ENCODE measurements around the gene NECTIN1.

Gene NECTIN1

DNA sequence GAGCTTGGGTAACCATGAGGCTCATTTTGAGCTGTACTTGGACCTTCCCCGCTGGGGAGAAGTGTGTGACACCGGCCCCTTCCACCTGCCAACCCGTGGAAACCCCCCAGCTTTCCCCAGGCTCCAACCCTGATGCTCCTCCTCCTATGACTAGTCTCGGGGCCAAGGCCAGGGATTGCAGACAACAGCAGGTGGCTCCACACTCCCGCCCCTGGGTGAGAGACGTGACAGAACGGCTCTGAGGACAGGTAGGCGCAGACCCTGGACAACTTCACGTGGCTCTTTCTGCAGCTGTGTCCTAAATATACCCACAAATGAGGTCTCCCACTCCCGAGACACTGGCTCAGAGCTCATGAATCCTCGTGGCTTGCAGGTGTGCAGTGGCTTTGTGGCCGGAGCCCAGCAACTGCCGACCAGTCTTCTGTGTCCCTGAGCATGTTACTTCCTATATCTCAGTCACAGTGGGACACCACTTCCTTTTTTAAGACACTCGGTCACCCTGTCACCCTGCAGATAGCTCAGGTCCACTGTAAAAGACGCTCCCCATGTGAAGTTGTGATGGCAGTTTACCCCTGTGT lies 55.2 kb downstream of the NECTIN1 start:
- Mint-ChIP-seq H3K27ac (no peak overlapping the region), H3K4me1 (ENCODE audit: low read depth) (peaks cover 8% of the 10 kb centered on the region), H3K27me3 (ENCODE audit: low read depth) (no peaks in the 10 kb centered on the region), H3K9me3 (no peaks in the 10 kb centered on the region), H3K36me3 (ENCODE audit: low read depth) (no peaks in the 10 kb centered on the region), H3K4me3 (no peak overlapping the region)

- H3K9me3 Mint-ChIP-seq = no peaks in the 10 kb centered on the region
- H3K27ac Mint-ChIP-seq = peak overlapping the region; percentile 50
- no peaks in the 10 kb centered on the region for H3K36me3 Mint-ChIP-seq (ENCODE audit: low read depth)
- H3K4me1 Mint-ChIP-seq (ENCODE audit: low read depth) = peaks cover 8% of the 10 kb centered on the region
- H3K27me3 Mint-ChIP-seq (ENCODE audit: low read depth) = no peaks in the 10 kb centered on the region
- H3K4me3 Mint-ChIP-seq = no peak overlapping the region
These were observed 55.8 kb downstream of the NECTIN1 start for GRCh38 chr11:119673052-119673758.

DNA sequence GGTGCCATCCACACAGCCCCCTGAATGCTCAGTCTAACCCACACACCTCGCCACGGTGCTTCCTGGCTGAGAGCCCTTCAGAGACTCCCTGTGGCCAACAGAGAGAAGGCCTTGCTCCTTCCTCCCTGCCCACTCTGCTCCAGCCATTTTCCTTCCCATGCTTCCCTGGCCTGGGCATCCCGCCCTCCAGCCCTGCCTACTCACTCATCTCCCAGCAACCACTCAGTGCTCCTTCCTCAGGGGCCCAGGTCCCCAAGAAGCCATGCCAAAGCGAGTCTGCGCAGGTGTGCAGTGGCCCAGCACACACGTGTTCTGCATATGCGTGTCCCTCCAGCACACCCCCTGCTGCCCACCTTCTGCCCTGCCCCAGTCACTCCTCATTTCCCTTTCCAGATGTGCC lies 56.4 kb downstream of the NECTIN1 start:
- Mint-ChIP-seq H3K36me3 (ENCODE audit: low read depth) (no peaks in the 10 kb centered on the region), H3K27me3 (ENCODE audit: low read depth) (no peaks in the 10 kb centered on the region), H3K4me3 (no peak overlapping the region), H3K27ac (peak overlapping the region; percentile 50), H3K9me3 (no peaks in the 10 kb centered on the region), H3K4me1 (ENCODE audit: low read depth) (peaks cover 8% of the 10 kb centered on the region)

DNA sequence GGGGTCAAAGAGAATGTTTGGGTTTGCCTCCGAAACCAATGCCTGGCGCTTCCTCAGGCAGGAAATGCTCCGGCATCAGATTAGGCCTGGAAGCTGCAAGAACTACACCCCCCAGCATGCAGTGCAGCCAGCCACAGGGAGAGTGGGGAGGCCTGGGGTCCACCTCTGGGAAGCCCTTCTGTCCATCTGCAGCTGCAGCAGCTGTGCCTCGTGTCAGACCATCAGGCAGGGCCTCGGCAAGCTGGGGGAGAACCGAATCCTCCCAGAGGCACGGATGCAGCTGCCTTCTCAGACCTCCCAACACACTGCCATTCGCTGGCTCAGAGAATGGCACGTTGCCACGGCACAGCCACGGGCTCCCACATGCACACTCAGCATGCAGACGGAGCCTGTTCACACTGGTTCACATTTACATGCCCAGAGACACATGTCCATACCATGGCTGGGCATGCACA lies 57.4 kb downstream of the NECTIN1 start:
- H3K9me3 Mint-ChIP-seq = no peaks in the 10 kb centered on the region
- no peaks in the 10 kb centered on the region for H3K27me3 Mint-ChIP-seq (ENCODE audit: low read depth)
- H3K36me3 Mint-ChIP-seq (ENCODE audit: low read depth) = no peaks in the 10 kb centered on the region
- H3K27ac Mint-ChIP-seq = no peak overlapping the region
- no peak overlapping the region for H3K4me3 Mint-ChIP-seq
- H3K4me1 Mint-ChIP-seq (ENCODE audit: low read depth) = peaks cover 8% of the 10 kb centered on the region

DNA sequence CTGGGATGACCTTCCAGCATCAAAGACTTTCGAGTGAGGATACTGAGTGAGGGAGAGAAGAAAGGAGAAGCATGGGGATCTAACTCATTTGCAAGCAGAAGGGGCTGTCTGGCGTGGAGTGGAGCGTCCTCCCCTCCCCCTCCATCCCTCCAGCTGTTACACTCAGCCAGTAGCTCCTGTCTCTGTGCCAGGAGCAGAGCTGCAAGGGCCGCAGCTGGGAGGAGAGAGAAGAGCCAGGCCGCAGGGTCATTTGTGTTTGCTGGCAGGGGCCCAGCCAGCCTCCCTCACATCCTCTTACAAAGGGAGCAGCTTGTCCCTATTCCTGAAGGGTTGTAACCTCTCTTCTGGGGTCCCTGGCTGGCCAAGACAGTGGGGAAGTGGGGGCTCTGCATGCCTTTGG lies 57.9 kb downstream of the NECTIN1 start:
- Mint-ChIP-seq H3K36me3 (ENCODE audit: low read depth) (no peaks in the 10 kb centered on the region), H3K4me1 (ENCODE audit: low read depth) (peaks cover 8% of the 10 kb centered on the region), H3K27me3 (ENCODE audit: low read depth) (no peaks in the 10 kb centered on the region), H3K27ac (no peak overlapping the region), H3K9me3 (no peaks in the 10 kb centered on the region), H3K4me3 (no peak overlapping the region)

GRCh38 chr11:119669487-119669886 lies 59.5 kb downstream of the NECTIN1 start:
- no peaks in the 10 kb centered on the region for H3K9me3 Mint-ChIP-seq
- H3K27me3 Mint-ChIP-seq (ENCODE audit: low read depth) = no peaks in the 10 kb centered on the region
- H3K27ac Mint-ChIP-seq = no peak overlapping the region
- no peak overlapping the region for H3K4me3 Mint-ChIP-seq
- peaks cover 8% of the 10 kb centered on the region for H3K4me1 Mint-ChIP-seq (ENCODE audit: low read depth)
- no peaks in the 10 kb centered on the region for H3K36me3 Mint-ChIP-seq (ENCODE audit: low read depth)

- no peaks in the 10 kb centered on the region for H3K36me3 Mint-ChIP-seq (ENCODE audit: low read depth)
- no peaks in the 10 kb centered on the region for H3K27me3 Mint-ChIP-seq (ENCODE audit: low read depth)
- H3K27ac Mint-ChIP-seq = no peak overlapping the region
- no peaks in the 10 kb centered on the region for H3K9me3 Mint-ChIP-seq
- H3K4me1 Mint-ChIP-seq (ENCODE audit: low read depth) = peaks cover 1% of the 10 kb centered on the region
- H3K4me3 Mint-ChIP-seq = no peak overlapping the region
These were observed 60.3 kb downstream of the NECTIN1 start for GRCh38 chr11:119668676-119669075.

GRCh38 chr11:119666463-119667131 lies 62.4 kb downstream of the NECTIN1 start:
- Mint-ChIP-seq H3K27ac (no peak overlapping the region), H3K4me3 (no peak overlapping the region), H3K27me3 (ENCODE audit: low read depth) (no peaks in the 10 kb centered on the region), H3K9me3 (no peaks in the 10 kb centered on the region), H3K4me1 (ENCODE audit: low read depth) (no peaks in the 10 kb centered on the region), H3K36me3 (ENCODE audit: low read depth) (no peaks in the 10 kb centered on the region)

DNA sequence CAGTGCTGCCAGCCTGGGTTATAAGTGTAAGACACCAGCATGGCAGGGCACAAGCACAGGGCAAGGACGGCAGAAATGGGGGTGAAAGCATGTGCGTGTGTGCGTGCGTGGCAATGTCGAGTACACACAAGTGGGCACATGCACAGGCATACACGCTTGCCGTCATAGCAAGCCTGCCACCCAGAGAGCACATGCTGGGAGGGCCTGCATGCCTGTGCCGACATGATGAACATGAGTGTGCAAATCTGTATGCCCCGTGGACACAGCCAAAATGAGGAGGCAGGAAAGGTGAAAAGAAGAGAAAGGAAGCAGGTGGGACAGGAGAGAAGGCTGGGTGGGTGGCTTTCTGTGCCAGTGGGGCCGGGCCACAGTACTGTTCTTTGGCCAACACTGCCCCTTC lies 62.9 kb downstream of the NECTIN1 start:
- H3K36me3 Mint-ChIP-seq (ENCODE audit: low read depth) = no peaks in the 10 kb centered on the region
- no peaks in the 10 kb centered on the region for H3K27me3 Mint-ChIP-seq (ENCODE audit: low read depth)
- H3K4me1 Mint-ChIP-seq (ENCODE audit: low read depth) = no peaks in the 10 kb centered on the region
- no peaks in the 10 kb centered on the region for H3K9me3 Mint-ChIP-seq
- no peak overlapping the region for H3K27ac Mint-ChIP-seq
- no peak overlapping the region for H3K4me3 Mint-ChIP-seq

GRCh38 chr11:119664701-119665420 lies 64.1 kb downstream of the NECTIN1 start:
- Mint-ChIP-seq H3K27ac (no peak overlapping the region), H3K27me3 (ENCODE audit: low read depth) (no peaks in the 10 kb centered on the region), H3K36me3 (ENCODE audit: low read depth) (no peaks in the 10 kb centered on the region), H3K4me1 (ENCODE audit: low read depth) (no peaks in the 10 kb centered on the region), H3K9me3 (no peaks in the 10 kb centered on the region), H3K4me3 (no peak overlapping the region)

- Mint-ChIP-seq H3K27ac (no peak overlapping the region), H3K9me3 (no peaks in the 10 kb centered on the region), H3K4me1 (ENCODE audit: low read depth) (no peaks in the 10 kb centered on the region), H3K36me3 (ENCODE audit: low read depth) (no peaks in the 10 kb centered on the region), H3K27me3 (ENCODE audit: low read depth) (no peaks in the 10 kb centered on the region), H3K4me3 (no peak overlapping the region)
These were observed 64.9 kb downstream of the NECTIN1 start for GRCh38 chr11:119664063-119664572.

- no peak overlapping the region for H3K27ac Mint-ChIP-seq
- no peaks in the 10 kb centered on the region for H3K36me3 Mint-ChIP-seq (ENCODE audit: low read depth)
- H3K9me3 Mint-ChIP-seq = no peaks in the 10 kb centered on the region
- no peaks in the 10 kb centered on the region for H3K4me1 Mint-ChIP-seq (ENCODE audit: low read depth)
- H3K27me3 Mint-ChIP-seq (ENCODE audit: low read depth) = no peaks in the 10 kb centered on the region
- H3K4me3 Mint-ChIP-seq = no peak overlapping the region
These were observed 65.7 kb downstream of the NECTIN1 start for GRCh38 chr11:119663279-119663678.

DNA sequence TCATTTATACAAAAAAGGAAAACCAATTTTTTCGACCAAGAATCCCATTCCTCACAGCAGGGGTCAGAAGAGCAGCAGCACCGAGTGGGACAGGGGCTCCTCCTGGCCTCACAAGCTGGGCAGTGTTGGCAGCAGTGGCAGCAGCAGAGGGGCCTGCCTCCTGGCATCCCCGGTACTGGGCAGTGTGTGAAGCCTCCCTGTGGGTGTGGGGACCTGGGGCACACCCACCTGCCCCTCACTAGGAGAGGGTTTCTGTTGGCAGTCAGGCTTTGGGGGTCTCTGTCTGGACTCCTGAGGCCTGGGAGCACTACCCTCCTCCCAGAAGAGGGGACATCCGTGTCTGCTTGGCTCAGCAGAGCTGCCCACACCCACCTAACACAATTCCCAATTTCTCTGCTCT lies 67.8 kb downstream of the NECTIN1 start:
- H3K27ac Mint-ChIP-seq = no peak overlapping the region
- no peak overlapping the region for H3K4me3 Mint-ChIP-seq
- no peaks in the 10 kb centered on the region for H3K9me3 Mint-ChIP-seq
- no peaks in the 10 kb centered on the region for H3K36me3 Mint-ChIP-seq (ENCODE audit: low read depth)
- H3K27me3 Mint-ChIP-seq (ENCODE audit: low read depth) = no peaks in the 10 kb centered on the region
- H3K4me1 Mint-ChIP-seq (ENCODE audit: low read depth) = no peaks in the 10 kb centered on the region

- no peaks in the 10 kb centered on the region for H3K4me1 Mint-ChIP-seq (ENCODE audit: low read depth)
- H3K9me3 Mint-ChIP-seq = no peaks in the 10 kb centered on the region
- no peak overlapping the region for H3K4me3 Mint-ChIP-seq
- H3K36me3 Mint-ChIP-seq (ENCODE audit: low read depth) = no peaks in the 10 kb centered on the region
- no peak overlapping the region for H3K27ac Mint-ChIP-seq
- no peaks in the 10 kb centered on the region for H3K27me3 Mint-ChIP-seq (ENCODE audit: low read depth)
These were observed 68.9 kb downstream of the NECTIN1 start for GRCh38 chr11:119659971-119660723.
